Measurements from ENCODE around the gene CD151.
A peak's percentile ranks its signal among the peaks of the same experiment; 100 is the strongest.

Gene CD151

GRCh38 chr11:815675-816432 is 16.9 kb upstream of the CD151 start:
- DNase-seq: no peak

- no peak for DNase-seq
These were observed 16.3 kb upstream of the CD151 start for GRCh38 chr11:816433-816779.

- DNase-seq: no peak
These were observed 14.2 kb upstream of the CD151 start, which contains the start of gene PNPLA2 for GRCh38 chr11:818396-819128. TSS of gene PNPLA2 (plus strand) at chr11:818914. CDS start at chr11:819719, 805 bp downstream.

GRCh38 chr11:819129-819931 is 13.4 kb upstream of the CD151 start:
- peak; percentile 92 for DNase-seq

- peak; percentile 82 for DNase-seq
These were observed 12.7 kb upstream of the CD151 start for GRCh38 chr11:819943-820649.

- DNase-seq: no peak
These were observed 11.9 kb upstream of the CD151 start for GRCh38 chr11:820655-821511.

- no peak for DNase-seq
These were observed 11.0 kb upstream of the CD151 start for GRCh38 chr11:821512-822371.

GRCh38 chr11:823441-824291 is 9.1 kb upstream of the CD151 start:
- DNase-seq: no peak

- no peak for DNase-seq
These were observed 8.4 kb upstream of the CD151 start for GRCh38 chr11:824292-824880.

GRCh38 chr11:824942-825341 is 7.8 kb upstream of the CD151 start:
- DNase-seq: no peak

GRCh38 chr11:825366-826226 is 7.2 kb upstream of the CD151 start:
- DNase-seq: no peak

- no peak for DNase-seq
These were observed 6.5 kb upstream of the CD151 start for GRCh38 chr11:826227-826621.

GRCh38 chr11:826836-827145 is 6.0 kb upstream of the CD151 start:
- DNase-seq: no peak

- no peak for DNase-seq
These were observed 5.4 kb upstream of the CD151 start for GRCh38 chr11:827146-827896.

- DNase-seq: no peak
These were observed 4.9 kb upstream of the CD151 start, which contains the start of gene CRACR2B for GRCh38 chr11:827897-828192. TSS of gene CRACR2B (plus strand) at chr11:827919. CDS start at chr11:828608, 689 bp downstream.

- no peak for DNase-seq
These were observed 4.1 kb upstream of the CD151 start for GRCh38 chr11:828506-829175.

- DNase-seq: no peak
These were observed 3.4 kb upstream of the CD151 start for GRCh38 chr11:829176-829846.
